ENCODE data around the gene CFTR. TPM values are rescaled to one million over a fixed set of nuclear protein-coding genes. Genes with fewer than 3 reads are reported as not detected.

Gene CFTR
- total and polyA plus RNA-seq, 8 donors = 124 to 460 (median 292) TPM

GRCh38 chr7:117621075-117621618 lies 141.3 kb downstream of the CFTR start:
- H3K4me1 ChIP-seq = peaks cover 0 to 6% (median 4%) of the 10 kb centered on the region in 3 donors
- no peak for ATAC-seq

DNA sequence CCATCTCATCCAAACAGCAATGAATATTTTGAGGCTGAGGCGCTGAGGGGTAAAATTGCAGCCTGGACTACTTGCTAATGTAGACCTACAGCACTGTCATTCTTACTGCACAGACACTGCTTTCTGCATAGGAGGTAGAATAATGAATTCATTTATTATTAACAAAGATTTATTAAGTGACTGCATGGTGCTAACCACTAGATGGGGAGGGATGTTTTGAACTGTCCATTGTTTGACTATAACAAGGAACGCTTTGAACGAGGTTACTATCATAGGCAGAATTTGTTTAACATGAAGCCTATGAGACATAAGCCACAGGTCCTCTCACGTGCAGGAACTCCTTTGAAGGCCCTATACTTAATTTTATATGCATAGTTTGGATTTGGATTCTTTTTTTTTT lies 143.8 kb downstream of the CFTR start:
- ATAC-seq (peak in 1 of 4 donors; percentile 5), DNase-seq (no peak), FAIRE-seq (no peak)
- no peaks in the 10 kb centered on the region for H3K27me3 ChIP-seq
- no peaks in the 10 kb centered on the region for H3K9me3 ChIP-seq
- no peak overlapping the region for H3K27ac ChIP-seq
- H3K36me3 ChIP-seq = no peaks in the 10 kb centered on the region
- H3K4me3 ChIP-seq = no peak overlapping the region
- 57 to 64% methylated on average over 4 of the region's 4 CpGs for WGBS, 2 donors
- TF ChIP-seq CTCF (IDR thresholded peaks at IDR 0.05) = no peak
- no peaks in the 10 kb centered on the region for H3K4me1 ChIP-seq
- intact Hi-C loops (cut with DNase I) = no loop called here

More at GRCh38 chr7:117621075-117621618, 141.3 kb downstream of the CFTR start:
- Histone ChIP-seq H3K4me3 (no peak overlapping the region), H3K27me3 (no peaks in the 10 kb centered on the region), H3K27ac (no peak overlapping the region), H3K36me3 (no peaks in the 10 kb centered on the region), H3K9me3 (no peaks in the 10 kb centered on the region)
- WGBS, 2 donors = 57 to 68% methylated on average over 2 of the region's 2 CpGs
- intact Hi-C loops (cut with DNase I) = no loop called here
- no peak for TF ChIP-seq CTCF (IDR thresholded peaks at IDR 0.05)
- FAIRE-seq = no peak
- no peak for DNase-seq

DNA sequence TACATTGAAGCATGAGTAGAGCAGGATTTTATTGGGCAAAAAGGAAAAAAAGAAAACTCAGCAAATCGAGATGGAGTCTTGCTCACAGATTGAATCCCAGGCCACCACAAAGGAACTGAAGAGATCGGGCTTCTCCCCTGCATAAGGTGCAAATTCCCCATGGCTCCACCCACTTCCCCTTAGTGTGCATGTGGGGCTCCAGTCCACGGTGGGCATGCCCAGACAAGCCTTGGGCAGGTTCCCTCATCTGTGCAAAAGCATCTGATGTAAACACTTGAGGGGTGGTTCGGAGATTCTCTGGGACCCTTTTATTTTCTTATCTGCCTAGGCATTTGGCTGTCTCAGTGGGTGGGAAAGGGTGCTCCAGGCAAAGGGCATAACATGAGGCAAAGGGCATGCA lies 150.7 kb downstream of the CFTR start:
- H3K27me3 ChIP-seq = no peaks in the 10 kb centered on the region
- H3K27ac ChIP-seq = no peak overlapping the region
- no peak overlapping the region for H3K4me3 ChIP-seq
- peak in 1 of 4 donors; percentile 28 for ATAC-seq
- TF ChIP-seq CTCF (IDR thresholded peaks at IDR 0.05) = no peak
- DNase-seq = no peak
- WGBS, 2 donors = 76 to 79% methylated on average over 4 of the region's 4 CpGs
- H3K36me3 ChIP-seq = peaks cover 0 to 6% (median 0%) of the 10 kb centered on the region in 3 donors
- no peaks in the 10 kb centered on the region for H3K9me3 ChIP-seq
- H3K4me1 ChIP-seq = no peaks in the 10 kb centered on the region
- no peak for FAIRE-seq
- intact Hi-C loops (cut with DNase I) = no loop called here

GRCh38 chr7:117630907-117631564 lies 151.2 kb downstream of the CFTR start:
- WGBS, 2 donors = 56 to 63% methylated on average over 1 of the region's 1 CpG
- intact Hi-C loops (cut with DNase I) = no loop called here
- no peak overlapping the region for H3K27ac ChIP-seq
- ATAC-seq (peak in 1 of 4 donors; percentile 50), DNase-seq (no peak), FAIRE-seq (no peak)
- no peaks in the 10 kb centered on the region for H3K27me3 ChIP-seq
- H3K4me1 ChIP-seq = no peaks in the 10 kb centered on the region
- TF ChIP-seq CTCF (IDR thresholded peaks at IDR 0.05) = no peak
- H3K36me3 ChIP-seq = peaks cover 0 to 6% (median 0%) of the 10 kb centered on the region in 3 donors
- no peak overlapping the region for H3K4me3 ChIP-seq
- H3K9me3 ChIP-seq = no peaks in the 10 kb centered on the region

GRCh38 chr7:117631652-117632051 lies 151.8 kb downstream of the CFTR start:
- H3K36me3 ChIP-seq = peaks cover 0 to 6% (median 0%) of the 10 kb centered on the region in 3 donors
- no peak overlapping the region for H3K4me3 ChIP-seq
- no peaks in the 10 kb centered on the region for H3K4me1 ChIP-seq
- 82 to 87% methylated on average over 3 of the region's 3 CpGs for WGBS, 2 donors
- ATAC-seq (peak in 1 of 4 donors; percentile 8), DNase-seq (no peak), FAIRE-seq (no peak)
- intact Hi-C loops (cut with DNase I) = no loop called here
- no peak for TF ChIP-seq CTCF (IDR thresholded peaks at IDR 0.05)
- H3K27ac ChIP-seq = no peak overlapping the region
- no peaks in the 10 kb centered on the region for H3K27me3 ChIP-seq
- no peaks in the 10 kb centered on the region for H3K9me3 ChIP-seq
